ENCODE measurements around the gene CADM4. TPM values are rescaled to one million over a fixed set of nuclear protein-coding genes. Genes with fewer than 3 reads are reported as not detected.

The CADM4 gene
- total RNA-seq, 1 experiment from 2014 or later, result 28.7 TPM

DNA sequence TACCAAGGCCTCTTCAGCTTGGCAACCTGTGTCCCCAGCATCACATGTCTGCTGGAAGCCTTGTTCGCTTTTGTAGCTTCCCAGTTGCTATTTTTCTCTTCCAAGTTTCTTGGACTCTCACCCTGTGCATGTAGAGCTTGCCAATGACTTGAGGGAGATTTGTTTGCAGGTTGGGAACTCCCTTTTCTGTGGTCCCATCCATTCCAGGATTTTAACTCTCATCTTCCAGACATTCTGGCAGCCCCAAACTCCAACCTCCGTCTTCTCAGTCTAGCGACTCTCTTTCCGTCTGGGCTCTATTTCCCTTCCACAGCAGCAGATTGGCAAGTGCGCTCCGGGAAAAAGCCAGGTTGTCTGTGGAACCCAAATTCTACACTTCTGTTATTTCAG, 21.3 kb upstream of the CADM4 start:
- Histone ChIP-seq H3K4me1 (ENCODE audit: insufficient read depth, low read length, poor library complexity, severe bottlenecking) (no peaks in the 10 kb centered on the region), H3K36me3 (ENCODE audit: insufficient read depth, low read length, poor library complexity, severe bottlenecking) (peaks cover 20% of the 10 kb centered on the region), H3K27ac (ENCODE audit: low read depth, low read length, poor library complexity, severe bottlenecking) (no peak overlapping the region), H3K27me3 (replicated peaks; ENCODE audit: insufficient read depth, low read depth, low read length, poor library complexity) (no peaks in the 10 kb centered on the region), H3K4me3 (ENCODE audit: low read depth, low read length, poor library complexity, severe bottlenecking) (no peak overlapping the region), H3K9me3 (ENCODE audit: low read depth, low read length, poor library complexity, severe bottlenecking) (no peaks in the 10 kb centered on the region)
- POLR2A ChIA-PET (ENCODE audit: low non-redundant PET), result no interaction called here
- intact Hi-C loops (cut with micrococcal nuclease; ENCODE audit: unreplicated experiment), result loop anchor here (10.0 kb wide), 1 partner anchor 126 kb away; the partner anchor contains the start of gene ZNF575
- TF ChIP-seq, protein P1, sequence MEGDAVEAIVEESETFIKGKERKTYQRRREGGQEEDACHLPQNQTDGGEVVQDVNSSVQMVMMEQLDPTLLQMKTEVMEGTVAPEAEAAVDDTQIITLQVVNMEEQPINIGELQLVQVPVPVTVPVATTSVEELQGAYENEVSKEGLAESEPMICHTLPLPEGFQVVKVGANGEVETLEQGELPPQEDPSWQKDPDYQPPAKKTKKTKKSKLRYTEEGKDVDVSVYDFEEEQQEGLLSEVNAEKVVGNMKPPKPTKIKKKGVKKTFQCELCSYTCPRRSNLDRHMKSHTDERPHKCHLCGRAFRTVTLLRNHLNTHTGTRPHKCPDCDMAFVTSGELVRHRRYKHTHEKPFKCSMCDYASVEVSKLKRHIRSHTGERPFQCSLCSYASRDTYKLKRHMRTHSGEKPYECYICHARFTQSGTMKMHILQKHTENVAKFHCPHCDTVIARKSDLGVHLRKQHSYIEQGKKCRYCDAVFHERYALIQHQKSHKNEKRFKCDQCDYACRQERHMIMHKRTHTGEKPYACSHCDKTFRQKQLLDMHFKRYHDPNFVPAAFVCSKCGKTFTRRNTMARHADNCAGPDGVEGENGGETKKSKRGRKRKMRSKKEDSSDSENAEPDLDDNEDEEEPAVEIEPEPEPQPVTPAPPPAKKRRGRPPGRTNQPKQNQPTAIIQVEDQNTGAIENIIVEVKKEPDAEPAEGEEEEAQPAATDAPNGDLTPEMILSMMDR (conservative IDR thresholded peaks at IDR 0.05; ENCODE audit: low read depth, low read length), result no peak
- no peak for TF ChIP-seq EZH2 (IDR thresholded peaks at IDR 0.05; ENCODE audit: borderline replicate concordance, low read depth, low read length, poor library complexity, severe bottlenecking)
- DNase-seq (ENCODE audit: low spot score), result no peak
- BruUV-seq (replicated peaks), result no TSS peak
- CTCF ChIA-PET, result no interaction called here

GRCh38 chr19:43660301-43660970, 20.8 kb upstream of the CADM4 start:
- Histone ChIP-seq H3K4me1 (ENCODE audit: insufficient read depth, low read length, poor library complexity, severe bottlenecking) (no peaks in the 10 kb centered on the region), H3K4me3 (ENCODE audit: low read depth, low read length, poor library complexity, severe bottlenecking) (no peak overlapping the region), H3K27me3 (replicated peaks; ENCODE audit: insufficient read depth, low read depth, low read length, poor library complexity) (no peaks in the 10 kb centered on the region), H3K9me3 (ENCODE audit: low read depth, low read length, poor library complexity, severe bottlenecking) (no peaks in the 10 kb centered on the region), H3K36me3 (ENCODE audit: insufficient read depth, low read length, poor library complexity, severe bottlenecking) (peaks cover 24% of the 10 kb centered on the region), H3K27ac (ENCODE audit: low read depth, low read length, poor library complexity, severe bottlenecking) (no peak overlapping the region)
- no peak for TF ChIP-seq EZH2 (IDR thresholded peaks at IDR 0.05; ENCODE audit: borderline replicate concordance, low read depth, low read length, poor library complexity, severe bottlenecking)
- TF ChIP-seq, protein P1 (conservative IDR thresholded peaks at IDR 0.05; ENCODE audit: low read depth, low read length), result no peak
- no peak for DNase-seq (ENCODE audit: low spot score)
- intact Hi-C loops (cut with micrococcal nuclease; ENCODE audit: unreplicated experiment), result loop anchor here (10.0 kb wide), 1 partner anchor 126 kb away; the partner anchor contains the start of gene ZNF575
- no TSS peak for BruUV-seq (replicated peaks)
- ChIA-PET POLR2A (ENCODE audit: low non-redundant PET) (no interaction called here), CTCF (no interaction called here)

- intact Hi-C loops (cut with micrococcal nuclease; ENCODE audit: unreplicated experiment), result no loop called here
- ChIA-PET POLR2A (ENCODE audit: low non-redundant PET) (no interaction called here), CTCF (no interaction called here)
- DNase-seq (ENCODE audit: low spot score), result no peak
- no peaks in the 10 kb centered on the region for H3K4me1 ChIP-seq (ENCODE audit: insufficient read depth, low read length, poor library complexity, severe bottlenecking)
- H3K36me3 ChIP-seq (ENCODE audit: insufficient read depth, low read length, poor library complexity, severe bottlenecking), result peaks cover 38% of the 10 kb centered on the region
- H3K27ac ChIP-seq (ENCODE audit: low read depth, low read length, poor library complexity, severe bottlenecking), result no peak overlapping the region
- no TSS peak for BruUV-seq (replicated peaks)
- H3K27me3 ChIP-seq (replicated peaks; ENCODE audit: insufficient read depth, low read depth, low read length, poor library complexity), result no peaks in the 10 kb centered on the region
- no peak overlapping the region for H3K4me3 ChIP-seq (ENCODE audit: low read depth, low read length, poor library complexity, severe bottlenecking)
- TF ChIP-seq EZH2 (IDR thresholded peaks at IDR 0.05; ENCODE audit: borderline replicate concordance, low read depth, low read length, poor library complexity, severe bottlenecking), result no peak
- TF ChIP-seq, protein P1 (conservative IDR thresholded peaks at IDR 0.05; ENCODE audit: low read depth, low read length), result no peak
- no peaks in the 10 kb centered on the region for H3K9me3 ChIP-seq (ENCODE audit: low read depth, low read length, poor library complexity, severe bottlenecking)
Observed at GRCh38 chr19:43658494-43658893, 18.8 kb upstream of the CADM4 start.
